Gastrocnemius medialis (tissue), 4 donors: ENCODE results near the gene TRIOBP. TPM values are rescaled to one million over a fixed set of nuclear protein-coding genes. Genes with fewer than 3 reads are reported as not detected.

ENCODE experiments used
- ATAC-seq, 2 donors: fragments of 150-250 bp; one replicate each; pipeline ENCODE4 v1.9.1; 2016
- DNase-seq, 2 donors: peaks; one replicate each; pipeline ENCODE4 v3.0.0-alpha.2; 2019
- H3K27ac ChIP-seq, 4 donors: fragments of 200-600 bp; sonication (generic); 1 replicate in 1 of 4; 2 replicates in 3 of 4; pipeline ENCODE4 v1.5.1; 2016 to 2018; ENCODE audit warnings: mild to moderate bottlenecking in 2 of 4, moderate library complexity in 1 of 4
- H3K27me3 ChIP-seq, 3 donors: fragments of 200-600 bp; sonication (generic) in 2 of 3; 1 replicate in 1 of 3; 2 replicates in 2 of 3; pipeline versions ENCODE4 v1.5.1 to v1.6.0; 2016 to 2019; ENCODE audit warnings: mild to moderate bottlenecking in 1 of 3, moderate library complexity in 1 of 3
- H3K36me3 ChIP-seq, 2 donors: fragments of 200-600 bp; sonication (generic) in 1 of 2; one replicate each; pipeline ENCODE4 v1.5.1; 2017 to 2018
- H3K4me1 ChIP-seq, 2 donors: fragments of 200-600 bp; sonication (generic) in 1 of 2; one replicate each; pipeline ENCODE4 v1.5.1; 2016 to 2017; ENCODE audit warnings: mild to moderate bottlenecking in 2 of 2
- H3K4me3 ChIP-seq, 4 donors: fragments of 200-600 bp; sonication (generic) in 3 of 4; 1 replicate in 1 of 4; 2 replicates in 3 of 4; pipeline ENCODE4 v1.5.1; 2016 to 2019; ENCODE audit warnings: mild to moderate bottlenecking in 2 of 4
- H3K9me3 ChIP-seq, 3 donors: fragments of 200-600 bp; sonication (generic) in 2 of 3; 1 replicate in 1 of 3; 2 replicates in 2 of 3; pipeline ENCODE4 v1.5.1; 2016 to 2019
- POLR2A ChIP-seq, 2 donors: fragments of 450-650 bp; IDR thresholded peaks; one replicate each; pipeline ENCODE4 v1.6.1; 2017; ENCODE audit warnings: antibody characterized with exemption in 2 of 2, mild to moderate bottlenecking in 2 of 2, moderate library complexity in 2 of 2
- in situ Hi-C, 4 donors: fragments of 200-750 bp; cut with MboI; loops; one replicate each; pipeline versions ENCODE4 v1.15.0 to v1.8.0; 2017; ENCODE audit warnings: low sequenced_read_pairs in 4 of 4
- intact Hi-C: fragments of 100-400 bp; cut with DNase I; formaldehyde crosslinking; loops from one replicate; pipeline ENCODE4 v1.15.1; 2023; ENCODE audit warnings: low total_unique reads
- total RNA-seq, 4 donors: library from RNA; depleted of rRNA; stranded (reverse); fragments of >200 nt; gene quantifications; one replicate each; pipeline versions ENCODE4 v1.1.0 to v1.2.3, GENCODE V29; 2016
- TF ChIP-seq, protein P1 (sequence below), 5 experiments: fragments of 450-650 bp in 3 of 5; fragments of 200-600 bp in 2 of 5; sonication (generic) in 2 of 5; IDR thresholded peaks in 4 of 5; conservative IDR thresholded peaks in 1 of 5; 1 replicate in 4 of 5; 2 replicates in 1 of 5; pipeline ENCODE4 v1.5.1; 2016 to 2019; ENCODE audit warnings: antibody characterized with exemption in 5 of 5, mild to moderate bottlenecking in 3 of 5, moderate library complexity in 3 of 5

The TRIOBP gene
- total RNA-seq, 4 donors from 2014 or later: 21.7 to 38.2 (median 30.3) TPM

DNA sequence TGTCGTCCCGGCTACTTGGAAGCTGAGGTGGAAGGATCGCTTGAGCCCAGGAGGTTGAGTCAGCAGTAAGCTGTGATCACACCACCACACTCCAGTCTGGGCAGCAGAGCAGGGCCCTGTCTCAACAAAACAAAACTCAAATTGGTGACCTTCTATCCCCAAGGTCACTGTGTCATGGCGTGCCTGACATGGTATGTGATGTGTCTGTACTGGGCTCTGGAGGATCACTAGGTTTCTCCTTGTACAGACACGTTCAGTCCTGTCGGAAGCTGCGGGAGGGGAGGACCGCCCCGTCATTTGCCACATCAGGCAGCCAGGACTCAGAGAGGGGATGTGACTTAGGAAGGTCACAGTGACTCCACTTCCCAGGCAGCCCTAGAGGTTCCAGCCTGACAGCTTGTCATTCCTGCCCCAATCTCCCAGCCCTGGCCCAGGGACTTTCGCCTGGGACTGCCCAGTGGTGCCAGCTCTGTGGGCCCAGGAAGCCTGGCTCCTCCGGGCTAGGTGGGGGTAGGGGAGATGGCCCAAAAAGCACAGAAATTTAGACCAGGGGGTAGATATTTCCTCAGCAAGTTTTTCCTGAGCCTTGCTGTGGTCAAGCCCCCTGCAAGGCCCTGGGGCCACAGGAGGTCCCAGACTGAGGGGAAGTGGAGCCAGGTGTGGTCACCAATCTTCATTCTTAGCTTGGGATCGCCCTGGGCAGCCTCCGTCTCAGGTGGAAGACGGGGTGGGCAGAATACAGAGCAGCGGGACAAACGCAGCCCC is 53.2 kb downstream of the TRIOBP start:
- intact Hi-C loops: loop anchor here (5.0 kb wide), 2 partner anchors 73 to 93 kb away; partner anchors contain the start of genes LGALS1 and PDXP
- TF ChIP-seq, protein P1, sequence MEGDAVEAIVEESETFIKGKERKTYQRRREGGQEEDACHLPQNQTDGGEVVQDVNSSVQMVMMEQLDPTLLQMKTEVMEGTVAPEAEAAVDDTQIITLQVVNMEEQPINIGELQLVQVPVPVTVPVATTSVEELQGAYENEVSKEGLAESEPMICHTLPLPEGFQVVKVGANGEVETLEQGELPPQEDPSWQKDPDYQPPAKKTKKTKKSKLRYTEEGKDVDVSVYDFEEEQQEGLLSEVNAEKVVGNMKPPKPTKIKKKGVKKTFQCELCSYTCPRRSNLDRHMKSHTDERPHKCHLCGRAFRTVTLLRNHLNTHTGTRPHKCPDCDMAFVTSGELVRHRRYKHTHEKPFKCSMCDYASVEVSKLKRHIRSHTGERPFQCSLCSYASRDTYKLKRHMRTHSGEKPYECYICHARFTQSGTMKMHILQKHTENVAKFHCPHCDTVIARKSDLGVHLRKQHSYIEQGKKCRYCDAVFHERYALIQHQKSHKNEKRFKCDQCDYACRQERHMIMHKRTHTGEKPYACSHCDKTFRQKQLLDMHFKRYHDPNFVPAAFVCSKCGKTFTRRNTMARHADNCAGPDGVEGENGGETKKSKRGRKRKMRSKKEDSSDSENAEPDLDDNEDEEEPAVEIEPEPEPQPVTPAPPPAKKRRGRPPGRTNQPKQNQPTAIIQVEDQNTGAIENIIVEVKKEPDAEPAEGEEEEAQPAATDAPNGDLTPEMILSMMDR (IDR thresholded peaks at IDR 0.05 in 4 of 5, conservative IDR thresholded peaks at IDR 0.05 in 1 of 5): no peak
- no peak for TF ChIP-seq POLR2A (IDR thresholded peaks at IDR 0.05)
- in situ Hi-C loops: no loop called here
- Histone ChIP-seq H3K27me3 (no peaks in the 10 kb centered on the region), H3K27ac (peak overlapping the region; percentile 78 to 90 (median 86)), H3K36me3 (peaks cover 0 to 6% of the 10 kb centered on the region in 2 donors), H3K9me3 (no peaks in the 10 kb centered on the region), H3K4me3 (no peak overlapping the region), H3K4me1 (peaks cover 62 to 64% of the 10 kb centered on the region in 2 donors)
- ATAC-seq: no peak
- DNase-seq: no peak

DNA sequence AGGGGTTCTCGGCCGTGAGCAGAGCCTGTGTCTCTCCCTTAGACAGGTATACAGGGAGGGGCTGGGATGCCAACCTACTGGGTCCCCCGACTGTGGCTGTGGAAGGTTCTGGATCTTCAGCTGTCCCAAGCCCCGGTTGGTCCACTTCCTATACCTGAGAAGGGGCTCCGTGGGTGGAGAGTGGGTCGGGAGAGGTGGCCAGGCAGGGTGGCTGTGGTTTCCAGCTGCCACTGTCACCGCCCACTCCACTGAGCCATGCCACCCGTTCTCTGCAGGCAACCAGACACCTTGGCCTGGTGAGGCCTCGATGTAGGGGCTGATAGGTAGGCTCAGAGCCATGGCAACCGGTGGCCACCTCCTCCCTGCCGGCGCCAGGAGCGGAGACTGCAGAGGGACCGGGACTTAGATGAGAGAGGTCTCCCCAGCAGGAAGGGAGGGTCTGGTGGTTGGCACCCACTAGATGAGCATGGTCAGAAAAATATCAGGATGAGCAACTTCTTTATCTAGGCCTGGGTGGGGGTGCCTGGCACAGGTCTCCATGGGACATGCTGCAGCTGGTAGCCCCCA is 53.8 kb downstream of the TRIOBP start:
- intact Hi-C loops: no loop called here
- H3K4me1 ChIP-seq: peaks cover 57 to 64% of the 10 kb centered on the region in 2 donors
- no peaks in the 10 kb centered on the region for H3K9me3 ChIP-seq
- H3K27me3 ChIP-seq: no peaks in the 10 kb centered on the region
- ATAC-seq (no peak), DNase-seq (no peak)
- TF ChIP-seq, protein P1 (IDR thresholded peaks at IDR 0.05 in 4 of 5, conservative IDR thresholded peaks at IDR 0.05 in 1 of 5): no peak
- TF ChIP-seq POLR2A (IDR thresholded peaks at IDR 0.05): no peak
- H3K27ac ChIP-seq: peak overlapping the region; percentile 78 to 90 (median 86)
- H3K36me3 ChIP-seq: peaks cover 0 to 13% of the 10 kb centered on the region in 2 donors
- no peak overlapping the region for H3K4me3 ChIP-seq
- in situ Hi-C loops: no loop called here

DNA sequence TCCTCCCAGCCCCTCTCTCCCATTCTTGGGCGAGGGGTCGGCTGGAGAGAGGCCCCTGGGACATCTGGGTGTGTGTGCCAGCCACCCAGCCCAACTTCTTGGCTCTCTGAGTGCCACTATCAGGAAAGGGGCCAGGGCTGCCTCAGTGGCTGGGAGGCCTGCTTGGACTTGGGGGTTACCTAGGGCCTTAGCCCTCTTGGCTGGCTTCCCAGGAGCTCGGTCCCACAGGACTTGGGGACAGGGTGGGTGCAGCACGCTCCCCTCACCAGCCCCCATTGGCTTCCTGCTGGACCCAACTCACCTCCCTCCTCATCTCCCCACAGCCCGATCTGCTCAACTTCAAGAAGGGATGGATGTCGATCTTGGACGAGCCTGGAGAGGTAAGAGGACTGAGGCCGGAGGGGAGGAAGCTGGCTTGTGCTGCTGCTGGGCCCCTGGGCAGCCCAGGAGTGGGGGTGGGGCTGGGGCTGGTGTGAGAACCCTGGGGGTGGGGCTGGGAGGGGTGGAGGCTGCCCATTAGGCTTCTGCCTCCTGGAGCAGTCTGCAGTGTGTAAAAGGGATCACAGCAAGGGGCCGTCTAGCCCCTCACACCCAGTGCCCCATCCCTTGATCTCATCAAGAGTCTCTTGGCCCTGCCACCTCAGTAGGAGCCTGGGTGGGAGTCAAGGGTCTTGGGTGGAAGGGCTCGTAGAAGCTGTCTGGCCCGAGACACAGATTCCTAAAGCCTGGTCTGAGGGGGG is 54.8 kb downstream of the TRIOBP start:
- no peak for TF ChIP-seq POLR2A (IDR thresholded peaks at IDR 0.05)
- TF ChIP-seq, protein P1 (IDR thresholded peaks at IDR 0.05 in 4 of 5, conservative IDR thresholded peaks at IDR 0.05 in 1 of 5): no peak
- H3K4me1 ChIP-seq: peaks cover 57 to 64% of the 10 kb centered on the region in 2 donors
- peaks cover 0 to 21% of the 10 kb centered on the region in 2 donors for H3K36me3 ChIP-seq
- peak overlapping the region; percentile 78 to 90 (median 86) for H3K27ac ChIP-seq
- in situ Hi-C loops: no loop called here
- no peaks in the 10 kb centered on the region for H3K27me3 ChIP-seq
- H3K4me3 ChIP-seq: peak overlapping the region in 1 of 4 donors; percentile 46
- H3K9me3 ChIP-seq: no peaks in the 10 kb centered on the region
- DNase-seq (no peak), ATAC-seq (no peak)
- intact Hi-C loops: no loop called here

DNA sequence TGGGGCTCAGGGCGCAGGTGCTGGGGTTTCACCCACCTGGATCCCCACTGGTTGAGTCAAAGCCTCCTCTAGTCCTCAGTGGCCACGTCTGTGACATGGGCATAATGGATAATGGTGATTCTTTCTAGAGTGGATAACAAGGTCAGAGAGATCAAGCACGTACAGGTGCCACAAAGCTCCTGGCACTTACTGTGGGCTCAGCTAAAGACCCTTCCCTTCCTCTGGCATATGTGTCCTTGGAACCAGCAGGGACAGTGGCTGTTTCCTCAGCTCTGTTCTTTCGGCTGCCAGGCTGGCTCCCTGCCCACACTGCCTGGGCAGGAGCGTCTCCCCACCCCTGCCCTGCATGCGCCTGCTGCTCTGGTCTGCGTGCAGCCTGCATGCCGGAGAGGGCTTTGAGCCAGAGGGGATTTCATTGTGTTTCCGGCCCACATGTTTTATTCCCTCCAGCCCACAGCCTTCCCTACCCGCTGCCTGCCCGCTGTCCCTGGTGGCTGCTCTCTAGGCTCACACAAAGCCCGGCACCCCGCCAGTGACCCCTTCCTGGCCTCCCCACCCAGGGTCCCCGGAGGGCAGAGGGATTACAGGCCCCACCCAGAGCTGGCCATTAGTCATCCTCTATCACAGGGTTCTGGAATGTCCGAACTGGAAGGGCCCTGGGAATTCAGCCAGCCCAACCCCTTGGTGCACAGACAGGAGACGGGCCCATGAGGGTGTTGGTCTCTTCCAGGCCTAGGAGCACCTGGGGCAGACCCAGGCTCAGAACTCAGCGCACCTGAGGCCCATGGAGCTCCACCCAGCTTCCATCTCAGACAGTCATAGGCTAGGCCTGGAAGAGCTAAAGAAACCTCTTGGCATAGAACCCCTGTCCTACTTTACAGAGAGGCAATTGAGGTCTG is 55.6 kb downstream of the TRIOBP start:
- intact Hi-C loops: no loop called here
- TF ChIP-seq, protein P1 (IDR thresholded peaks at IDR 0.05 in 4 of 5, conservative IDR thresholded peaks at IDR 0.05 in 1 of 5): peak in 1 of 5 experiments; percentile 22
- no peak for TF ChIP-seq POLR2A (IDR thresholded peaks at IDR 0.05)

More for the DNA sequence above, 55.6 kb downstream of the TRIOBP start:
- DNase-seq: peak; percentile 68 to 89
- no peaks in the 10 kb centered on the region for H3K9me3 ChIP-seq
- H3K4me1 ChIP-seq: peaks cover 53 to 56% of the 10 kb centered on the region in 2 donors
- peak overlapping the region in 2 of 4 donors; percentile 7 to 46 for H3K4me3 ChIP-seq
- H3K27ac ChIP-seq: peak overlapping the region; percentile 78 to 90 (median 86)
- H3K36me3 ChIP-seq: peaks cover 0 to 29% of the 10 kb centered on the region in 2 donors
- no peaks in the 10 kb centered on the region for H3K27me3 ChIP-seq
- in situ Hi-C loops: no loop called here
- ATAC-seq: peak; percentile 72 to 83
